Lung (tissue), 12 donors: ENCODE data around the gene VSNL1. TPM values are rescaled to one million over a fixed set of nuclear protein-coding genes. Genes with fewer than 3 reads are reported as not detected.

Source experiments
- ATAC-seq: fragments of 200-7000 bp; cut with Tn5 transposase; one replicate; pipeline ENCODE4 v1.9.1; 2020; ENCODE audit warnings: moderate number of reproducible peaks; ENCODE audit not compliant: insufficient read depth, low FRiP score
- DNase-seq, 3 donors: peaks; one replicate each; pipeline ENCODE4 v3.0.0-alpha.2; 2013 to 2017
- H3K27ac ChIP-seq, 2 donors: one replicate each; pipeline ENCODE4 v1.5.1; 2013; ENCODE audit warnings: mild to moderate bottlenecking in 2 of 2, moderate library complexity in 2 of 2, control low read depth in 1 of 2, inconsistent platforms in 1 of 2, low read depth in 1 of 2, low read length in 1 of 2
- H3K27me3 ChIP-seq, 3 donors: one replicate each; pipeline ENCODE4 v1.5.1; 2013; ENCODE audit warnings: low read length in 2 of 3; ENCODE audit not compliant: control insufficient read depth in 3 of 3, insufficient read depth in 3 of 3
- H3K36me3 ChIP-seq, 4 donors: one replicate each; pipeline ENCODE4 v1.5.1; 2013; ENCODE audit warnings: low read length in 4 of 4, mild to moderate bottlenecking in 1 of 4, moderate library complexity in 1 of 4; ENCODE audit not compliant: control insufficient read depth in 4 of 4, insufficient read depth in 4 of 4
- H3K4me1 ChIP-seq, 5 donors: one replicate each; pipeline ENCODE4 v1.5.1; 2013; ENCODE audit warnings: low read length in 5 of 5, mild to moderate bottlenecking in 2 of 5, moderate library complexity in 1 of 5; ENCODE audit not compliant: control insufficient read depth in 5 of 5, insufficient read depth in 5 of 5
- H3K4me3 ChIP-seq: one replicate; pipeline ENCODE4 v1.5.1; 2013; ENCODE audit warnings: mild to moderate bottlenecking, control low read depth, moderate library complexity
- H3K9ac ChIP-seq, 2 donors: one replicate each; pipeline ENCODE4 v1.5.1; 2013; ENCODE audit warnings: low read length in 2 of 2, control low read depth in 1 of 2; ENCODE audit not compliant: insufficient read depth in 1 of 2
- H3K9me3 ChIP-seq, 4 donors: one replicate each; pipeline ENCODE4 v1.5.1; 2013; ENCODE audit warnings: low read length in 3 of 4, mild to moderate bottlenecking in 1 of 4, moderate library complexity in 1 of 4; ENCODE audit not compliant: control insufficient read depth in 4 of 4, insufficient read depth in 3 of 4
- CTCF ChIP-seq: IDR thresholded peaks from 2 replicates; pipeline ENCODE4 v1.5.1; 2012; ENCODE audit warnings: mild to moderate bottlenecking; ENCODE audit errors: control extremely low read depth, extremely low read depth
- WGBS, 2 donors: extraction: QIAGEN DNeasy Blood & Tissue Kit; methylation state at CpG; one replicate each; pipeline ENCODE4 v1.1.7; 2013; 5-methylcytosine and 5-hydroxymethylcytosine counted together
- polyA plus RNA-seq, 2 donors: library from polyadenylated mRNA; stranded (reverse); fragments of 200-250 nt; gene quantifications; one replicate each; pipeline ENCODE4 v1.2.1, GENCODE V29; 2013
- total RNA-seq, 2 donors: library from RNA; depleted of rRNA in 1 of 2; stranded (reverse); fragments of >200 nt in 1 of 2; gene quantifications; one replicate each; pipeline ENCODE4 v1.2.1, GENCODE V29; 2014 to 2021
- donor health status: control.
- donor health status: control.
- donor health status: Bipolar disorder and iron deficiency.
- donor health status: healthy.
- donor health status: DM: yes; HTN: yes; CAD: no.

Gene VSNL1
- total and polyA plus RNA-seq, 4 donors, result 0.87 to 6.9 (median 1.5) TPM

GRCh38 chr2:17542471-17542870, 2.0 kb downstream of the VSNL1 start:
- WGBS, 2 donors, result 76 to 88% methylated on average over 2 of the region's 2 CpGs
- H3K4me3 ChIP-seq, result no peak overlapping the region
- no peak overlapping the region for H3K9ac ChIP-seq
- DNase-seq (no peak), ATAC-seq (no peak)
- TF ChIP-seq CTCF, result no peak
- H3K27me3 ChIP-seq, result peaks cover 0 to 8% (median 7%) of the 10 kb centered on the region in 3 donors
- peaks cover 0 to 17% (median 5%) of the 10 kb centered on the region in 5 donors for H3K4me1 ChIP-seq
- no peaks in the 10 kb centered on the region for H3K9me3 ChIP-seq
- no peaks in the 10 kb centered on the region for H3K36me3 ChIP-seq
- no peak overlapping the region for H3K27ac ChIP-seq

GRCh38 chr2:17543131-17543660, 2.7 kb downstream of the VSNL1 start:
- no peak for DNase-seq
- no peak for TF ChIP-seq CTCF
- Histone ChIP-seq H3K27ac (no peak overlapping the region), H3K27me3 (peaks cover 0 to 8% (median 7%) of the 10 kb centered on the region in 3 donors), H3K4me1 (peaks cover 0 to 17% (median 5%) of the 10 kb centered on the region in 5 donors), H3K9me3 (no peaks in the 10 kb centered on the region), H3K36me3 (no peaks in the 10 kb centered on the region), H3K9ac (no peak overlapping the region), H3K4me3 (no peak overlapping the region)
- WGBS, 2 donors, result 39 to 57% methylated on average over 6 of the region's 6 CpGs
- ATAC-seq, result no peak

- ATAC-seq, result no peak
- H3K27me3 ChIP-seq, result peaks cover 0 to 8% (median 7%) of the 10 kb centered on the region in 3 donors
- H3K9me3 ChIP-seq, result no peaks in the 10 kb centered on the region
- no peak overlapping the region for H3K27ac ChIP-seq
- no peak overlapping the region for H3K9ac ChIP-seq
- H3K4me3 ChIP-seq, result no peak overlapping the region
- no peaks in the 10 kb centered on the region for H3K36me3 ChIP-seq
- H3K4me1 ChIP-seq, result peaks cover 0 to 17% (median 5%) of the 10 kb centered on the region in 5 donors
- TF ChIP-seq CTCF, result no peak
- DNase-seq, result no peak
These were observed 3.4 kb downstream of the VSNL1 start for GRCh38 chr2:17543848-17544247.

DNA sequence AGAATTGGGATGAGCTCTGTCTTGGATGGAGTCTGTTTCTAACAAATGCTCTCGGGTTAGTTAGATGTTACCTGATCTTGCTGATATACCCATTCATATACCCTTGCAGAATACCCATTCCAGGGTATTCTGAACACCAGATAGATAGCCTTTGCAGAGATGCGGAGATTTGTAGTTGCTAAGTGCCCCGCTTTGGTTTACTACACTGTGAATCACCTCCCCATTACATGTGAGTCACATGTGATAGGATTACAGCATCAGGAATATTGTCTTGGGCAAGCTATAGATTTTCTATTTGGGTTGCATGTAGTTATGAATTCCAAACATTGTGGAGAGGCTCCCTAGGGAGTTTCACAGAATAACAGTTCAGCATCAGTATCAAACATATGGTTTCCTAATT, 3.8 kb downstream of the VSNL1 start:
- WGBS, 2 donors, result 72 to 89% methylated on average over 3 of the region's 3 CpGs

More for the DNA sequence above, 3.8 kb downstream of the VSNL1 start:
- no peak for ATAC-seq
- no peak for TF ChIP-seq CTCF
- no peaks in the 10 kb centered on the region for H3K36me3 ChIP-seq
- peaks cover 0 to 17% (median 2%) of the 10 kb centered on the region in 5 donors for H3K4me1 ChIP-seq
- H3K9ac ChIP-seq, result no peak overlapping the region
- H3K27ac ChIP-seq, result no peak overlapping the region
- H3K4me3 ChIP-seq, result no peak overlapping the region
- peaks cover 0 to 8% (median 3%) of the 10 kb centered on the region in 3 donors for H3K27me3 ChIP-seq
- no peaks in the 10 kb centered on the region for H3K9me3 ChIP-seq
- DNase-seq, result no peak
